ENCODE measurements around the gene TEP1. TPM values are rescaled to one million over a fixed set of nuclear protein-coding genes. Genes with fewer than 3 reads are reported as not detected.

TEP1 gene
- total RNA-seq, 1 donor from 2014 or later: 13.2 TPM

DNA sequence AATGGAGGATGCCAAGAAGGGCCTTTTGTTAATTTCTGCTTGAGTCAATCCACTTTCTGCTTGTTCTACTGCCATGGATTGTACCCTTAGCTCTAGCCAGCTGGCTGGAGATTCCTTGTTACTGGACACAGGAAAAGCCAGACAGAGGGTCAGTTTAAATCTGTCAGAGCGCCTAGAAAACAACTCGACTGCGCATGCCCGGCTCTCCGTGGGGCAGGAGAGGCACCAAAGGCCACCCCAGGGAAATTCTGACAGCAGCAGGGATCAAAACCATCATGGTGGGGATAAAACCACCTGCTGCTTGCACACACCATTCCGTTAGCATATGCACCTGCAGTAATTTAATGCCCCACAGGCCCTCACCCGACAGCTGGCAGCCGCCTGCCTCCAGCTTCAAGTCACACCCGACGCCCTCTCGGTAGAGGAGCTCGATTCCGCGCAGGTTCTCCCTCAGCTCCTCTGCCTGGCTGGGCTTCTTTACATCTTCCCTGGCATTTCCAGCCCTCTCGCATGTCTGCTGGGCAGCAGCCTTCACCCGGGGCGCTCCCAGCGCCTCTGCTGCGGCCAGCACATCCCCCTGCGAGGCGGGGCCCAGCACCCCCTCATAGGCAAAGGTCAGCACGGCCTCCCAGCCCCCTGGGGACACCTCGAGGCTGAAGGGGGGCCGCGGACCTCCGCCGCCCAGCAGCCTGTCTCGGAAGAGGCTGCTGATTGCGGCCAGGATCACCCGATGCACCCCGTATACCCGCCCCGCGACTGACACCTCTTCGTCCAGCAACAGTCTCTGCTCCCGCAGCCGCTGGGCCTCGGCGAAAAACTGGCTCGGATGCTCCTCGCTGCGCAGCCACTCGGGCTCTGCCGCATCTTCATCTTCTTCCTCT is 21.6 kb upstream of the TEP1 start:
- no peak for DNase-seq (ENCODE audit: low spot score)

DNA sequence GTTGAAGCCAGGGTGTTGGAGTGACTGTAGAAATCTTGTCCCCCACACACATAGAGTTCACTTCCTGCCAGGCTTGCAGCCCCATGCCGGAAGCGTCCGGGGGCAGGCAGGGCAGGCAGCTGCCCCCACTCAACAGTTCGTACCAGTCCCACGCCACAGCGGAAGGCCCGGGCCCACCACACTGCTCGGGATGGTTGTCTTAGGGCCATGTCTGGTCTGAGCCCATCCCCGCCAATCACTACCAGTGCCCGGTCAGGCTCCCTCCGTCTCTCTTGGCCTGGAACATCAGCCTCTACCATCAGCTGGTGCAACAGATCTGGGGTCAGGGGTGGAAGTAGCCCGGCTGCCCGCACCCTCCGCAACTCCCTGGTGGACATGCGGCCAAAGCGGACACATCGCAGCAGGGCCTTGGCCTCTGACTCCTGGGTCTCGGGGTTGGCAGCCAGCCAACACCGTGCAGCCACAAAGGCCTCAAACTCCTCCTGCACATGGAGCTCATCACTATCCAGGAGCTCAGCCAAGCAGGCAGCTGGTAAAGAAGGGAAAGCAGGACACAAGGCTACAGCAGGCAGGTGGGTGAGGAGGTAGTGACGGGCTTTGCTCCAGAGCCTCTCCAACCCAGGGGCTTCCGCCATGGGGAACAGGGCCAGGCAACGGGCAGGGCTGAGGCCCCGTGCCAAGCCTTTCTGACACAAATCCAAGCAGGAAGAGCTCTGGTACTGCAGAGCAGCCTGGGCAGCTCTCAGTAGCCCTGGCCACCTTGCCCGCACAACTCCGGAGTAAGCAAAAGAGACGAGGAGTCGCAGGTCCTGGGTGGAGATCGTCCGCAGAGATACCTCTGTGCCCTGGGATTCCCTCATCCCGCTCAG is 16.7 kb upstream of the TEP1 start:
- no peak for DNase-seq (ENCODE audit: low spot score)

DNA sequence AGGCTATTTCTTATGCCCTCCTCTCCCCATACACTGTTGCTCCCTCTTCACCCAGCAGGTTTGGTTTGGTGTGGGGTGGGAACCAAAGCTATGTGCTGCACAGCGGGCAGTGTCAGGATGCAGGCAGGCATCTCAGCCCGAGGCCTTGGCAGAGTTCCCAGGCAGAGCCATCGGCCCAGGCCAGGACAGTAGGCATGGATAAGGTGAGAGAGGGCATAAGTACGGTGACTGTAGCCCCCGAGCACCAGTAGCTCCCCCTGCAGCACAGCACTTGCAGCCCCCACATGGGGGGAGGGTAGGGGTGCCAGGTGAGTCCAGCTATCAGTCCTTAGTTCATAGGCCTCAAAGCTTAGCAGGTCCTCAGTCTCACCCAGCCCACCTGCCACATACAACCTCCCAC is 15.5 kb upstream of the TEP1 start:
- DNase-seq (ENCODE audit: low spot score): no peak

DNA sequence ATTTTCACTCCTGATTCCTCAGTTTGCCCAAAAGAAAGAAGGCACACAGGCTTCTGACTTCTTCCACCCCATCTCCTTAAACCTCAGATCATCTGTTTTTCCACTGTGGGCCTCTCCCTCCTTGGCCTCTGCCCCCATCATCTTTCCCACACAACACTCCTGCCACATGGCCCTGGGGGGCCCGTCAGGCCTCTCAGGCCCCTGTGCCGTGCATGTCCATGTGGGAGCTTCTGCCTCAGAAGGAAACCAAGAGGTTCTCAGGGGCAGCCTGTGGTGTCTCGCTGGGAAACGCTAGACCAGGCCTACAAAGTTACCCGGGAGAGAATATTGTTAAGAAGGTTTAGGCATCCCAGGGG is 14.7 kb upstream of the TEP1 start:
- no peak for DNase-seq (ENCODE audit: low spot score)

DNA sequence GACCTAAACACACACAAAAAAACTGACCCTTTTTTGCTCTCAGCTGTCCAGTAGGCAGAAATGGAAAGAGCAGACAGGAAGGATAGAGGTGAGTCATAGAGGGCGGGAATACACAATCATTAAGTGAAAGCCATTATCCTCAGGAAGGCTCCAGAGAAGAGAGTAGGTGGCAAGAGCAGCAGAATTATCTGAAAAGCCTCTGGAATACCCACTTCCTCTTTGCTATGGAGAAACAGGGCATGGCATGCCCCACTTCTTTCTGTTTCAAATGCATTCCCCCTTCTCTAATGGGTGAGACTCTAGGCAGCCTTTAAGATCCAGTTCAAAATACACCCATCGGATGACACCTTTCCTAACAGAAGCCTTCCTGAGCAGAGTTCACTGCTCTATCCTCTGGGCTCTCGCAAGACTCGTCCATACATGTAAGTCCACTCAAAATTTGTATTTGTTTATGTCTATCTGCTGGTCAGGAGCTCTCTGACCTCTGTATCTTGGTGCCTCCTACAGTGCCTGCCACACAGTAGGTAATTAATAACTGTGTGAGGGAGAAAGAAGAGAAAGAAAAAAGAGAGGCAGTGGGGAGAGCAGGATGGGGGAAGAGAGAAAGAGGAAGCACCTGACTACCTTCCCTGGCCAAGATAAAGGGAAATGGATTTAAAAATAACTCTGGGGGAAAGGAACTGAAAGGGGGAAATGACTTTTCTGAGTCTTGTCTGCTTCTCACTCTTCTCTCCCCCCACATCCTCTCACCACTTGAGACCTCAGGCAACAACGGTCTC is 14.1 kb upstream of the TEP1 start:
- peak; percentile 37 for DNase-seq (ENCODE audit: low spot score)

DNA sequence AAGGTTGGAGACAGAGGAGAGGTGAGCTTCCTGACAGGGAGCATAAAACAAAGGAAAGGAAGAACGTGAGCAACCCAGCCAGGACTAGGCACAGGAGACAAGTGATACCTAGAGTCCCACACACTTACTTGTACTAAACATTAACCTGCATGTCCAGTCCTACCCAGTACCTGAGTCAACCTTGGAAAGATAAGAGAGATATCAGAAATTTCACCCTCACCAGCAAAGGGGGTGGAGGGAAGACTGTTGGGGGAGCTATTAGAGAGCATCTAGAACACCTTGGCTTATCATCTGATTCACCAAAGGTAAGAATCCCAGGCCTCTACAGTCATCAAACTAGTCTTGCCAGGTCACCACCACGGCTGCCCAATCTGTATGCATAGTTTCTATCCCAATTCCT is 11.6 kb upstream of the TEP1 start:
- no peak for DNase-seq (ENCODE audit: low spot score)

DNA sequence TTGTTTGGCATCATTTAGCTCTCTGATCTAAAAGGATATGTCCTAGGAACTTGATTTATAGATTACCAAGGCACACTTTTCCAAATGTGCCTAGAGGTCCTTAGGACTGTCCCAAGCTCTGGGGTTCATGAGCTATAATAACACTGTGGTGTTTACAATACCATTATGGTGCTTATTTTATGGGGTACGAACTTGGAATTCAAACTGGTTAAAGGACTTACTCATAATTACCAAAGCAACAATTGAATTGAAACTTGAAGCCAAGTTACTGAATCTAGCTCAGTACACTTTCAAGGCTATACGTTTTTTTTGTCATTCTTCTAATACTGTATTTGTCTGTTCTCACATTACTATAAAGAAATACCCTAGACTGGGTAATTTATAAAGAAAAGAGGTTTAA is 9.6 kb upstream of the TEP1 start:
- DNase-seq (ENCODE audit: low spot score): no peak

DNA sequence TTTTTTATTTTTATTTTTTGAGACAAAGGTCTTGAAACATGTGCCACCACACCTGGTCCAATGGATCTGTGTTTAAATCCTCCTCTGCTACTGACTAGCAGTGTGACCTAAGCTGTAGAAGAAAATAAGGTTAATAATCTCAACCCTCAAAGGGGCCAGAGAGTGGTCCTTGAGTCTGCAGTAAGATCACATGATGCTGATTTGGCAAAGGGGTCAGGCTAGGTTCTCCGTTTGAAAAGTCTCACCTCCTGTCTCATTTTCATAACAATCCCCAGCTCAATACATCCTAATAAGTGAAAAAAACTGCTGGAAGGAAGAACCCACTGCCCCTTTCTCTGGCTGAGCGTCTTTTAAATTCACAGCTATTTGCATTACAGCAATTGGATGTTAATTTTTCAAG is 8.0 kb upstream of the TEP1 start:
- no peak for DNase-seq (ENCODE audit: low spot score)

DNA sequence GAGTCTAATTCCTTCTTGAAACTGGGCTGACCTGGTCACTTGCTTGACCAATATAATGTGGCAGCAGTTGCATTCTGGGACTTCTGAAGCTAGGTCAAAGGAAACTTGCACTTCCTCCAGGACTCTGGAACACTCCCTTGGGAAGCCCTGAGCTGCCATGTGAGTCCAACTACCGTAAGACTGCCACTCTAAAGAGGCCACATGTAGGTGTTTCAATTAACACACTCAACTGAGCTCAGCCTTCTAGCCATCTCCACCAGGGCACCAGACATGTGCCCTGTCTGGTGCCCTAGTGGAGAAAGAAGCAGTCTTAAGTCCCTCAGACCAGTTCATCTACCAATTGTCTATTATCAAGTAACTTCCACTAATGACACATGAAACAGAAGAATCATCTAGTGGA is 6.1 kb upstream of the TEP1 start:
- no peak for DNase-seq (ENCODE audit: low spot score)

DNA sequence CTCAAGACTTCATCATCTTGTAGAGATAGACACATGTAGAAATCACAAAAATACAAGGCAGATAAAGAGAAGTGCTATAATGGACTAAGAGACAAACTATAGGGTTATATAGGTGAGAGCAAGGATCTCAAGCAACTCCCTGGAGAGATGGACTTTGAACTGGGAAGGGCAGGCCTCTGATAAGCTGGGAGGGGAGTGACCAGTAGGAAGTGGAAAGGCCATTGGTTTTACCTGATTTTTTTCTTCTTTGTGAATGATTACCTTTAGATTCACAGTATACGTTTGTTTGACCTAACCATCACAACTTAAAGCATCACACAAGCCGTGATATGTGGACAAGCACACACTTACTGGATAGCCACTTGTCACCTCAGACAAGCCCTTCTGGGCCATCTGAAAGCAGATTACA is 5.2 kb upstream of the TEP1 start:
- DNase-seq (ENCODE audit: low spot score): no peak

DNA sequence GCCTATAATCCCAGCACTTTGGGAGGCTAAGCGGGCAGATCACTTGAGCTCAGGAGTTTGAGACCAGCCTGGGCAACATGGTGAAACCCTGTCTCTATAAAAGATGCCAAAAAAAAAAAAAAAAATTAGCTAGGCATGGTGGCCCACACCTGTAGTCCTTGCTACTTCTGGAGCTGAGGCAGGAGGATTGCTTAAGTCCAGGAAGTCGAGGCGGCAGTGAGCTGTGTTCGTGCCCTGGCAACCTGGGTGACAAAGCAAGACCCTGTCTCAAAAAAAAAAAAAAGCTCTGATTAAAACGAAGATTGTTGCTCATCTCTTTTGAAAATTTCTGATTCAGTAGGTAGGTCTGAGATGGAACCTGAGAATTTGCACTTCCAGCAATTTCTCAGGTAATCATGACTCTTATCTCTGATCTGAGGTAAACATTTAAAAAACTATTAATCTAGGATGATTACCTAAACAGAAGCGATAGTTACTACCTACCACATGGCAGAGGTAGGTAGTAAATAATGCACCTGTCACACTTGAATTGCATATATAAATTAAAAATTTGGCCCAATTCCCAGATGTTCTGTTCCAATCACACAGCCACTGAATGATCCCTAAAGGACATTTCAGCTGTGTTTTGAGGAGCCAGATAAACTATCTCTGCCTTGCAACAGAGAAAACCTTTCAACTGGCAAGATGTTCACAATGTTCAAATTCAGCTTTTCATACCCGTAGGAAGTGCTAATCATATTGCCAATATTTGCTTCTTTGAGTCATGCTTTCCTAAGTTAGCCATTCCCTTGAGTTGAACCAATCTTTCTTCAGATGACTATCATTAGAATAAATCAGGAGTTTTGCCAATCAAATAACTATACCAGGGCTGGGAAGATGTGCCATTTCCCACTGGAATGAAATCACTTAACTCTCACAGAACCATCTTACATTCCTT is 4.2 kb upstream of the TEP1 start:
- DNase-seq (ENCODE audit: low spot score): no peak

DNA sequence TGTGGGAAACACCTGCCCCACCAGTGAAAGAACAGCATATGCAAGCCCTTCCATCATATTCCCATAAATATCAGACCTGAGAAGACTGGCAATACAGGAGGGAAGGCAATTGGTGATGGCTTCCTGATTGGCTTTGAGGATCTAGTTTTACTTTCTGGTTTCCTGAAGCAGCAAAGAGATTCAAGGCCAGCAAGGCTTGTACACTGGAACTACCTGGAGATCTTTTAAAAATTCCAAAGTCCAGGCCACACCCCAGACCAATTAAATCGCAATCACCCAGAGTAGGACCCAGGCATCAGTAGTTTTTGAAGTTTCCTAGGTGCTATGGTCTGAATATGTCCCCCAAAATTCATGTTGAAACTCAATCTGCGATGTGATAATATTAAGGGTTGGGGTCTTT is 2.9 kb upstream of the TEP1 start:
- no peak for DNase-seq (ENCODE audit: low spot score)

DNA sequence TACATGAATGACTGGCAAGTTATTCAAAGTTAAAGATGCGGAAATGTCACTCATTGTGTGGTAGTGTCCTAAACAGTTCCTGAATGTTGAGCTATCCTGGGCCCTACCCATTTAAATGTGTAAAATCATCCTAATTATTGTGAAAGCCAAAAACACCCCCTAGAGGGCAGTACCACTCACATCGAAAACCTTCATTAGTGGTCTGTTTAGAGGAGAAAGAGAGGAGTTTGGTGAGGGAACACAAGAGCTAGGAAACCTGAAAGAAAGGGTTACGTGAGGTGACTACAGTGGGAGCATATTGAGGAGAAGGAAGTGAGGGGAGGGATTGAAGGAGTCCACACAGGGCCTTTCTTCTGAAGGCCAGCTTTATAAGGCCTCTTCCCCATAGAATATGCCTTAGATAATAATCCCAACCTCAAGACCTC is 2.5 kb upstream of the TEP1 start:
- DNase-seq (ENCODE audit: low spot score): peak; percentile 57

DNA sequence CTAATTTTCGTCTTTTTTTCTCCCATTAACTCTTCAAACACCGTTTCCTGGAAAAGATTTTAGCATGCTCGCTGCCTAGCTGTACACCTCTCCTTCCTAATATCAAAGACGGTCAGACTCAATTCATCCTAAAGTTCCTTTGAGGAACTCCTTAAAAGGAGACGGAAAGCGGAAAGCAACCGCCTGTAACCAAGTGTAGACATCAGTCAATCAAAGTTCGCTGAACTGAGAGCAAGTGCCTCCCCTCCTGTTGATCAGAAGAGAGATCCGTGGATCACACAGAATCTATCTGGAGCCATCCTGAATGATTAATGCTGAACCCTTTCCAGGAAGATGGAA is 412 bp upstream of the TEP1 start:
- peak; percentile 25 for DNase-seq (ENCODE audit: low spot score)

DNA sequence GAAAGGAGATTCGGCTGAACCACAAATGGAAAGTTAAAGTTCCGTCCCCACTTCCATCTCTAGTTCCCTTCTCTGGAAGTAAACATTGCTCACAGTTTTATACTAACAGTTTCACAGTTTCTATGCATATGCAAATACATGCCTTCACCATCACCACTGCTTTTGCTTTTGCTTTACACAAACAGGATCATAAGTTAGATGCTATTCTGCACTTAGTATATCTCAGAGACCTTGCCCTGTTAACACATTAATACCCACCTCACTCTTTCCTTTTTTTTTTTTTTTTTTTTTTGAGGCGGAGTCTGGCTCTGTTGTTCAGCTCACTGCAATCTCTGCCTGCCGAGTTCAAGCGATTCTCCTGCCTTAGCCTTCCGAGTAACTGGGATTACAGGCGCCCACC is 890 bp downstream of the TEP1 start:
- DNase-seq (ENCODE audit: low spot score): peak; percentile 22

DNA sequence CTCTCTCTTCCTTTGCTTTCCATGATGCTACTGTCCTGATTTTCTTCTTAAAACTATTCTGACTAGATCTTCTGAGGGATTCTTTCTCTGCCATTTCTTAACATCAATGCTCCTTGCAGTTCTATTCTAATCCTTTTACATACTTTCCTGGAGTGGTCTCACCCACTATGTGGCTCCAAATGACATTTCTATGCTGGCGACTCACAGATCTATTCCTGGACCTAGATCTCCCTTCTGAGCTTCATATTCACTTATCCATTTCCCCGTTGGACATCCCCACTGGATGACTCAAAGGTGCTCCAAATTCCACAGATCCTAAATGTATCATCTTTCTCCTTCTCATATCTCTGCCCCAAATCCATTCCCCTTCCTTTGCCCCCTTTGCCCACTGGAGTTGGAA is 4.1 kb downstream of the TEP1 start:
- DNase-seq (ENCODE audit: low spot score): no peak

DNA sequence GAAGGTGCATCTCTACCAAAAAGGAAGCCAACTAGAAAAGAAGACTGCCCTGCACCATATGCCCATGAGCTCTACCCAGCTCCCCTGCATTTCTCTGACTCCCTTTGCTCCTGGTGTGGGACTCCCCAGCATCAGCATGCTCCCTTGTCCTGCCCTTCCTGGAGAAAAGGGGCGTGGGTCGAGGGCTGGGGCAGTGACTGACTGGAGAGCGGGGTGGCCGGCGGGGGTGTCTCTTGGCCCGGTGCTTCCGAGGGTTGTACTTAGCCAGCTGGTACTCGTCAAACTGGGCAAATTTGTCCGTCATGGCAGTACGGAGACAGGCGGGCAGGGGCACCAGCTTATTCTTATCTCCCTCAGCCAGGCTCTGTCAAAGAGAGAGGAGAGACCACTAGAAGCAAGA is 9.8 kb downstream of the TEP1 start:
- no peak for DNase-seq (ENCODE audit: low spot score)

DNA sequence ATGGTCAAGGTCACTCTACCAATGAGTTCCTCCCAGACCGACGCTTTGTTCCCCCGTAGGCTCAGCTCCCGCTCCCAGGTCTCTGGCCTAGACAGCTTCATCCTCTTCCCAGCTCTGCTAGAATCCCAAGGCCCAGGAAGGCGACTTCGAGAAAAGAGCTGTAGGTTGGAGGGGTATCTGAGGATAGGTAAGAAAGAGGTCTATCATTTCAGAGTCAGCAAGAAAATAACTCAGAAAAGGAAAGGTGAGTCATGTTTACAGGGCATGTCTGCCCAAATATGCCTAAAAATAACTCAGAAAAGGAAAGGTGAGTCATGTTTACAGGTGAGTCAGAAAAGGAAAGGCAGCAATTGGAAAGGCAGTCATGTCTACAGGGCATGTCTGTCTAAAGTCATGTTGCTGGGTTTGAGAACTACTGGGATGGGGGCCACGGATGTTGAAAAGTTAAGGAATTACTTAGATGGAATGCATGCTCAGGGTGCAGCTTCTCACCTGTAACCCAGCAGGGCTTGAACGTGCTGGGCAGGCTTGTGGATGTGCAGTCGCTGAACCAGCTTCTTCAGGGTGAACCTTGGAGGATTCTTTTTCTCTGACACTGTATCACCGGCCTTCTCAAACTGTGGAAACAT is 12.2 kb downstream of the TEP1 start:
- DNase-seq (ENCODE audit: low spot score): peak; percentile 18

DNA sequence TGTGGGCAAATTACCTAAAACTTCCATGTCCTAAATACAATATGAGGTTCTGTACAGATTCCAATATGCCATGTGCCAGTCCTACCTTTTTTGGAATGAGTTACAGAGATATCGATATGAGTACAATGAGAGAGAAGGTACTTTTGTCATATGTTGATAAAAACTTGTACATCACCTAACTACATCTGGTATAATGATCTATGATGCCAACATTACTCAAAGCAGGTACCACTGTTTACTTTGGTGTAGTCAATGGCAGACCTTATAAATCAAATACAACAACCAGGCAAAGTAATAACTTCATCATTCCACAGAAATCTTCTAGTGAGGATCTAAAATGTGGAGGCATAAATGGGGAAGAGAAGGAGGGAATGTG is 12.7 kb downstream of the TEP1 start:
- no peak for DNase-seq (ENCODE audit: low spot score)

DNA sequence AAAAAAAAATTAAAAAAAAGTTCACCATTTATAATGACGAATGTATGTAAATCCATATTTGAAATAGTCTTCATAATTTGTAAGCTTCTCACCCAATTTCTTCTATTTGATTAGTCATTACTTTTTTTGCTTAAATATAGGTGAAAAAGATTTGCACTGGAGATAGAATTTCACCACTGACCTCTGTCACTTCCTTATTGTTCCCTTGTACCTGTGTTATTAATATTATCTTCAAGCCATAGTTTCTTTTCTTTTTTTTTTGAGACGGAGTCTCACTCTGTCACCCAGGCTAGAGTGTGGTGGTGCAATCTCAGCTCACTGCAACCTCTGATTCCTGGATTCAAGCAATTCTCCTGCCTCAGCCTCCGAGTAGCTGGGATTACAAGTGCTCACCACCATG is 15.8 kb downstream of the TEP1 start:
- no peak for DNase-seq (ENCODE audit: low spot score)

DNA sequence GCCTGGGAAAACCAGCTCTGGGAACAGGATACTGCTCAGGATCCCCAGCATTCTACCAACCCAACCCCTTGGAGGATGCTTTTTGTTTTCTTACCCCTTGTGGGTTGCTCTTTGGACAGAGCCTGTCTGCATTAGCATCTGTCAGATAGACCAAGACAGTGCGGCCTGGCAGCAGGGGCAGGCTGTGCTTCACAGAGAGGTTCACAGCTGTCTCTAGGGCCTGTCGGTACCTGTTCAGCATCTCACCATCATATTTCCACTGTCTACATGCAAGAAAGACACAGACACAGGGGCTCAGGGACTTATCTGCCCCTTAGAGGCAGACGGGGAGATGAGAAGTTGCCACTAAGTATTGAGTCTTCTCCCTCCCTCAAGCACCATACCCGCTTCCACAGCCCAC is 21.8 kb downstream of the TEP1 start:
- no peak for DNase-seq (ENCODE audit: low spot score)
